ENCODE data around the gene DKK3.

GRCh38 chr11:11946878-11947277 is 61.5 kb downstream of the DKK3 start:
- TF ChIP-seq CTCF (IDR thresholded peaks at IDR 0.05) (no peak), EP300 (IDR thresholded peaks at IDR 0.05; ENCODE audit: borderline replicate concordance in 1 of 2, low read depth in 1 of 2, low read length in 1 of 2) (peak in 1 of 2 experiments; percentile 18; a peak in 1 of 4 replicates), POLR2AphosphoS5 (IDR thresholded peaks at IDR 0.05; ENCODE audit: low read depth, low read length) (no peak), TAF1 (IDR thresholded peaks at IDR 0.05; ENCODE audit: borderline replicate concordance, low read depth, low read length) (no peak), RFX5 (IDR thresholded peaks at IDR 0.05; ENCODE audit: low read length) (no peak), SIN3A (IDR thresholded peaks at IDR 0.05; ENCODE audit: borderline replicate concordance, low read depth, low read length) (no peak), TCF12 (IDR thresholded peaks at IDR 0.05) (no peak), USF2 (IDR thresholded peaks at IDR 0.05; ENCODE audit: borderline replicate concordance, low read depth, low read length) (no peak)
